Stimulated activated CD8-positive, alpha-beta memory T cell treated with anti-CD3 and anti-CD28 coated beads, Interleukin-12 subunit alpha, Interleukin-12 subunit beta, amount 100 ng/mL, for 24 hours (primary cell): ENCODE results near the gene DPEP1.
"Not testable (repeated sequence)": the region's sequence is repeated elsewhere in the genome, so short reads cannot be mapped to it uniquely, and the experiment has no call there.

ENCODE experiments used
- DNase-seq: peaks from one replicate; pipeline ENCODE4 v3.0.0-alpha.2; 2020; ENCODE audit errors: extremely low read depth

DPEP1 gene

DNA sequence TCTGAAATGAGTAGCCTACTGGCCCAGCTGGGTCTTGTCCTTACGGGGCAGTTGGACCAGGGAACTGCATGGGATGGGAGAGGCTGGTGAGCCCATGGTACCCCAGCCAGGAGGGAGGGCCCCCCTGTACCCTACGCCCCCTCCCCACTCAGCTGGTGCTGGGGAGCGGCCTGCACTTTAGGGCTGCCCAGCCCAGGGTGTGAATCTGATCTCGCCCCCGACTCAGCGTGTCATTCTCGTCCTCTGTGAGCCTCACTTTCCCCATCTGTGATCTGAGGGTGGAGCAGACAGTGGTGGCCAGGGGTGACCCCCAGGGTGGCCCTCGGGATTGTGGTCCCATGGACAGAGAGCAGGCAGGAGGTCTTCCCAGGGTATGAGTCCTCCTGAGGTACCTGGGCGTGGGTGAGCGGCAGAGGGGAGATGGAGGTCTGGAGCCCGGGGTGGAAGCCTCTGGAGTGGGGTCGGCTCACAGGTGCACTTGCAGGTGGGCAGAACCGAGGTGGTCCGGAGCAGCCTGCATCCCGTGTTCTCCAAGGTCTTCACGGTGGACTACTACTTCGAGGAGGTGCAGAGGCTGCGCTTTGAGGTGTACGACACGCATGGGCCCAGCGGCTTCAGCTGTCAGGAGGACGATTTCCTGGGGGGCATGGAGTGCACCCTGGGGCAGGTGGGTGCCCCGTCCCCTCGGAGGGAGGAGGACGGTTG, 36.2 kb upstream of the DPEP1 start:
- DNase-seq = no peak

DNA sequence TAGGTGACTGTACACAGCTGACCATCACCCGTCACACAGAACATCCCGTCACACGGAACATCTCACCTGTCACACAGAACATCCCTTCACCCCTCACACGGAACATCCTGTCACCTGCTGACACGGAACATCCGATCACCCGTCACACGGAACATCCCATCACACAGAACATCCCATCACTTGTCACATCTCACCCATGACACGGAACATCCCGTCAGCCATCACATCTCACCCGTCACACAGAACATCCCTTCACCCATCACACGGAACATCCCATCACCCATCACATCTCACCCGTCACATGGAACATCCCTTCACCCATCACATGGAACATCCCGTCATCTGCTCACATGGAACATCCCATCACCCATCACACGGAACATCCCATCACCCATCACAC, 34.1 kb upstream of the DPEP1 start:
- no peak for DNase-seq

- DNase-seq = no peak
These were observed 32.3 kb upstream of the DPEP1 start for GRCh38 chr16:89581045-89581695.

GRCh38 chr16:89581861-89582563, 31.4 kb upstream of the DPEP1 start:
- DNase-seq = no peak

DNA sequence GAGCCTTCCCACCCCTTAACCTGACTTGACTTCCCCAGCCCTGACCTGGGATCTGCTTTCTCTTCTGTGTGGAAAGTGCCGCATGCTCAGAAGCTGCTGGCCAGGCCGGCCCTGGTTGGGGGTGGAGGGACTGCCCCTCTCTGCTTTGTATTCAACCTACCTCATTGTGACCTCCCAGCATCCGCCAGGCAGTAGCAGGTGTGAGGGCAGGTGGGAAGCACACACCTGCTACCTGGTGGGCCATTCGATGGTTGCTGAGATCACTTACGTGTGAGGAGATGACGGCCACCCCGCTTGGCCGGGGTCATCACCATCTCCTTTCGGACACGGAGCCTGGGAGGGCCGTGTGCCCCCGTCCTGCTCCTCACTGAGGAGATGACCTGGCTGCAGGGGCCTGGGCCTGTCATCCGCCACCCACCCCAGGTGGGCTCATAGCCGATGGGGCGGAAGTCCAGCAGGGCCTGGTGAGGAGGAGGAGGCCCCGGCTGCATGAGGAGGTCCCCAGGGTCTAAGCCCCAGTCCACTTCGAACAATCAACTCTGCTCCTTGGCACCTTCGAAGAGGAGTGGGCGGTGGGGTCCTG, 30.7 kb upstream of the DPEP1 start:
- DNase-seq = no peak

DNA sequence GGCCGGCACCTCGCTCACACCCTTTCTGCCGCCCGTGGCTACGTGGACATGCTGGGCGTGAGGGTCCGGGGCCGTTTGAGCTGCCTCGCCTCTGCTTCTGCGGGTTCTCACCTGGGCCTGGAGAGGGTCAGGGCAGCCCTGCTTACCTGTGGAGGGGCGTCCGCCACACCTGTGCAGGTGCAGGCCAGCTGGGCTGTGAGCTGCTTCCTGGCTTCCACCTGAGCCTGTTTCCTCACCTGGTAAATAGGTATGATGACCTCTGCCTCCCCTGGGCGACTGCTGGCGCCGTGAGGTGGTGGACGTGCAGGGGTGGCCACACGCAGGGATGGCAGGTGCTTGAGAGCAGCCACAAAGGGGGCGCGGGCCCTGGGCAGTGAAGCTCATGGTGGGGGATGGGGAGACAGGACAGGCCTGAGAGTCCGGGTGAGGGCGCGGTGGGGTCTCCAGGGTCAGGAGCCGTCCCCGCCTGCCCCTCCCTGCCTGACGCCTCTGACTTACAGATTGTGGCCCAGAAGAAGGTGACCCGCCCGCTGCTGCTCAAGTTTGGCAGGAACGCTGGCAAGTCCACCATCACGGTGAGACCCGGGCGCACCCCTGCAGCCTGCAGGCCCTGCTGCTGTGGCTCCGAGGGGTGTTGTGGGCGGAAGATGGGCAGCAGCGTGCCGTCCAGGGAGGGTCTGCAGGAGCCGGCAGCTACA, 30.1 kb upstream of the DPEP1 start:
- no peak for DNase-seq

GRCh38 chr16:89583895-89584644, 29.4 kb upstream of the DPEP1 start:
- DNase-seq = no peak

GRCh38 chr16:89584768-89585549, 28.5 kb upstream of the DPEP1 start:
- DNase-seq = no peak

- DNase-seq = no peak
These were observed 27.2 kb upstream of the DPEP1 start for GRCh38 chr16:89586218-89586617.

- DNase-seq = no peak
These were observed 26.6 kb upstream of the DPEP1 start for GRCh38 chr16:89586853-89587252.

DNA sequence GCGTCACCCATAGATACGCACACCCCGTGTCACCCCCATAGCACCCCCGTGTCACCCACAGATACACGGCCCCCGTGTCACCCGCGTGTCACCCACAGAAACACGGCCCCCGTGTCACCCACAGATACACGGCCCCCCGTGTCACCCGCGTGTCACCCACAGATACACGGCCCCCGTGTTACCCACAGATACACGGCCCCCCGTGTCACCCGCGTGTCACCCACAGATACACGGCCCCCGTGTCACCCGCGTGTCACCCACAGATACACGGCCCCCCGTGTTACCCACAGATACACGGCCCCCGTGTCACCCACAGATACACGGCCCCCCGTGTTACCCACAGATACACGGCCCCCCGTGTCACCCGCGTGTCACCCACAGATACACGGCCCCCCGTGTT, 25.8 kb upstream of the DPEP1 start:
- DNase-seq = not testable (repeated sequence)

DNA sequence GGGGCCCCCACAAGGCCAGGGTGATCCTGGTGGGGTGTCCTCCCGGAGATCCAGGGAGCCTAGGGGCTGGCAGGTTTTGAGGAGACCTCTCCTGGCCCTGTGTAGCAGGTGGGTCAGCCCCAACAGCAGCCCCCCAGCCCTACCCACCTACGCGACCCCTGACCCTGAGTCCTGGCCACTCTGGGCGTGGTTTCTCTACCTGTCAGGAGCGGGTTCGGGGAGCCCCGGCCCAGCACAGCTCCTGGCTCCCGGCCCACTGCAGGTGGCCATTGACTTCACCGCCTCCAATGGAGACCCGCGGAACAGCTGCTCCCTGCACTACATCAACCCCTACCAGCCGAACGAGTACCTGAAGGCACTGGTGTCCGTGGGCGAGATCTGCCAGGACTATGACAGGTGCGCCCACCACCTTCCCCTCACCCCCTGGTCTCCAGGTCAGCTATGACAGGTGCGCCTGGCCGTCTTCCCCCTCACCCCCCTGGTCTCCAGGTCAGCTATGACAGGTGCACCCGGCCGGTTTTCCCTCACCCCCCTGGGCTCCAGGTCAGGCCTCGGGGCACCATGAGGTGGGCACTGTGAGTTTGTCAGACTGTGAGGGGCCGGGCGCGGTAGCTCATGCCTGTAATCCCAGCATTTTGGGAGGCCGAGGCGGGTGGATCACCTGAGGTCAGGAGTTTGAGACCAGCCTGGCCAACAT, 24.9 kb upstream of the DPEP1 start:
- no peak for DNase-seq

- DNase-seq = no peak
These were observed 24.1 kb upstream of the DPEP1 start for GRCh38 chr16:89589241-89589926.

DNA sequence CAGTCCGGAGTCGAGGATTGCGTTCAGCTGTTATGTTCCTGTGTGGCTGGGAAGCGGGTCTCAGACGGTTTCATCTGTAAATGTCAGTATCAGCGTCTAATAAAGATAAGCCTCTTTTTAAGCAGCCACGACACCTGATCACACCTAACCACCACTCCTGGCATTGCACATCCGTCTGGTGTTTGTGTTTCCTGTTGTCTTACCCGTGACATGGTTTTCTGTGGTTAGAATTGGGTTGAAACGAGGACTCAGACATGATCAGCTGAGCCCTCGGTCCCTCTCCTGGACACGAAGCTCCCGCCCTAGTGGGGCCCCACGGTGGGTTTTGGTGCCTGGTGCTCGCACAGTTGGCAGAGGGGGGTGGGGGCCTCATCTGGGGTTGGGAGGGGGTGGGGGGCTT, 19.6 kb upstream of the DPEP1 start:
- DNase-seq = no peak

- no peak for DNase-seq
These were observed 17.9 kb upstream of the DPEP1 start for GRCh38 chr16:89595330-89596060.

DNA sequence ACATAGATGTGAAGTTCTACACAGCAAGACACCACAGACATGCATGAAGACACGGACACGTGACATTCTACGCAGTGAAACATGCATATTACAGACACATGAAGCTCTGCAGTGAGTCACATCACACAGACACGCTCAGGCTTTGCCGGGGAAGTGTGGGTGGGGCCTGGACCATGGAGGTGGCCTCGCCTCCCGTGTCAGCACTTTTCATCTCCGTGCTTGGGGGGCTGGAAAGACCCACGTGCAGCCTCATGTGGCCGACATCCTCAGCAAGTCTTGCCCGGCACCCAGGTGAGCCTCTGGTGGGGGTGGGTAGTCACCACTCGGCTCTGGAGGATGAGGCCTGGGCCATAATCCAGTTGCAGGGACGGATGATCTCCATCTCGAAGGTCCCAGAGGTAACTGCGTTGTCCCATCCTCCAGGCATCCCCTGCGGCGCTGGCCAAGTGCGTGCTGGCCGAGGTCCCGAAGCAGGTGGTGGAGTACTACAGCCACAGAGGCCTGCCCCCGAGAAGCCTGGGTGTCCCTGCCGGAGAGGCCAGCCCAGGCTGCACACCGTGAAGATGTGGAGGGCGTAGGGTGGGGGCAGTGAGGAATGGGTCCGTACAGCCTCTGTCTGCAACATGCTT, 17.3 kb upstream of the DPEP1 start:
- no peak for DNase-seq

- no peak for DNase-seq
These were observed 16.3 kb upstream of the DPEP1 start for GRCh38 chr16:89596957-89597649.

DNA sequence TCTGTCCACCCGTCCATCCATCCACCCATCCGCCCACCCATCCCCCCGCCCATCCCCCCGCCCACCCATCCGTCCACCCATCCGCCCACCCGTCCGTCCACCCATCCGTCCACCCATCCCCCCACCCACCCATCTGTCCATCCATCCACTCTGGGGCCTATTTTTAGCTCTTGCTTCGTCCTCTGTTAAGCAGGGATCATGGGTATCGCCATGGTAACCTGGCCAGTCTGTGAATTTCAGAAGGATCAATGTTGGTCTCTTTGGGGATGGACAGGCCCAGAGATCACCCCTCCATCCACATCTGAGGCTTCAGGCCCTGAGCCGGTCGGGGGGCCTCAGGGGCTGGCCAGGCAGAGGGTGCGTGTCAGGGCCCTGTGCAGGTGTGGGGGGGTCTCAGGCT, 15.2 kb upstream of the DPEP1 start:
- DNase-seq = no peak
